ENCODE results near the gene FAT1.

Gene FAT1

DNA sequence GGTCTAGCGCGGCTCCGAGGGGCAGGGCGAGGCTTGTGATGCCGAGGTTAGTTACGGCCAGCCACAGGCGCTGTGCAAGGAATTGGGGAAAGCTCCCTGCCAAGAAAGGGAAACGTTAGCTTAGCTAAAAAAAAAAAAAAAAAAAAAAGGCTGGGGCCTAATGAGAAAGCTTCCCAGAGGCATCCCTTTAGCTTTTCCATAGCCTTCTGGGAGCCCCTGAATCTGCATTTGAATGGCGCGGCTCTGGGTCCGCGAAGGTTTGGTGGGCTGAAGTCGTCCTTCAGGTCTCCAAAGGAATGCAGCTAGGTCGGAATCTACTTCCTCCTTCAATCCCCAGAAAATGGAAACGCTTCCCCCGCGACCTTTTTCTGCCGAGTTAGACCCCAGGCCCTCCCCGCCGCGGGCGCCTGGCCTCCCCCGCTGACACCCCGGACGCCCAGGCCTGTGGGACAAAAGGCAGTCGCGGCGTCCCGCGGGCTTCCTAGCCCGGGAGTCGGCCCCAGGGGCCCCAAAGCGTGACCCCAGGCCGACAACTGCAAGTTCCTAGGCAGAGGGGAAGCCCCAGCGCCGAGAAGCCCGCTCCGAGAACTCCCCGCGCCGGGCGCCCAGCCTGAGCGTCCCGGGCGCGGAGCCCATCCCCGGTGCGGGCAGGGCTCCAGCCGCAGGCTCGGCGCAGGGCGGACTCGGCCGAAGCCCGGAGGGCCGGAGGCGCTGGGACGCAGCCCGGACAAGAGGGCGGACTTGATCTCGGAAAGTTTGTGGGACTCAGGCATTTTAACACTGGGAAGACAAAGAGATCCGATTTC lies 605 bp upstream of the FAT1 start:
- DNase-seq, result no peak

GRCh38 chr4:186722796-186723291 lies 812 bp downstream of the FAT1 start:
- DNase-seq, result no peak

DNA sequence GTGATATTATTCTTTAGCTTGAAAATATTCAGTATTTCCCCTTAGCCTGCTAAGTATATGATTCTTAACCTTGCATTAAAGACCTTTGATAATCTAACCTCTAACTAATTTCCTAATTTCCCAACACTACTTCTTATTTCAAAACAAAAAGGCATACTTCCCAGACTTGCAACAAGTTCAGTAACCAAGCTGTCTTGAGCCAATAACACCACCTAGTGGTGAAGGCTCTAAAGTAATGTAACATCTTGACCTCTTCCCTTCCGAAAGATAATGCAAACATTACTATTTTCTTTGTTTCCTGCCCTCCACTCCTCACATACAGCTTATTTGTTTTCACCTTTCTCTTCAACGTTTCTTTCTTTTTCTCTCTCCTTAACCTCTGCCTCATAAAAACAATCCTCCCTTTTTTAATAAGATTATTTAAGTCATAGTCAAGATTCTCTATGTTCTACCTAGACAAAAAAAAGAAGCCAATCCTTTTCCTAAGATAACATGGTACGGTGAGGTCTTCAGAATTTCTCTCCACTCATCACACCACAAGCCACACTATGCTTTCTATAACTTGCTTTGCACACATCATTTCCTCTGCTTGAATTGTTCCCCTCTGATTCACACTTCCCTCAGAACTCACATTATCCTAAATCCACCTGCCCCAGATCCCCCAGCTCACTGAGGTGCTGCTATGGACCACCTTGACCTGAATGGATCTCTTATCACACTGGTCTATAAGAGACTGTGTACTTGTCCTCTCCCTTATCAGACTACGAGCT lies 3.5 kb downstream of the FAT1 start:
- DNase-seq, result no peak

- no peak for DNase-seq
Observed at GRCh38 chr4:186717556-186717955, 6.1 kb downstream of the FAT1 start.

DNA sequence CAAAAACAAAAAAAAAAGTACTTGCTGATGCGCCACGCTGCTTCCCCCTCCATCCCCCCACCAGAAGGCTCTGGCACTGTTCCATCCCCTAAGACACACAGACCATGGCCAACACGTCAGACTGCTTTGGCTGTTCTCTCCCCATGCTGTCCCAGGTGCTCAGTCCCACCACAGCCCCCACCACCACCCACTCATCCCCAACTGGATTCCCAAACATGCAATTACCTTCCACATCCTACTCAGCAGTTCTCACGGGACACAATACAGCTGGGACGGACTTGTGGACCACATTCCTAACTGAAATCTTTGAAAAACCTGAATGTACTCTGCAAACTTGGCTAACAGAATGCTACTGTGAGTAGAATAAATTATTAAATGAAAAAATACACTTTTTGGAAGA lies 8.6 kb downstream of the FAT1 start:
- DNase-seq, result no peak

DNA sequence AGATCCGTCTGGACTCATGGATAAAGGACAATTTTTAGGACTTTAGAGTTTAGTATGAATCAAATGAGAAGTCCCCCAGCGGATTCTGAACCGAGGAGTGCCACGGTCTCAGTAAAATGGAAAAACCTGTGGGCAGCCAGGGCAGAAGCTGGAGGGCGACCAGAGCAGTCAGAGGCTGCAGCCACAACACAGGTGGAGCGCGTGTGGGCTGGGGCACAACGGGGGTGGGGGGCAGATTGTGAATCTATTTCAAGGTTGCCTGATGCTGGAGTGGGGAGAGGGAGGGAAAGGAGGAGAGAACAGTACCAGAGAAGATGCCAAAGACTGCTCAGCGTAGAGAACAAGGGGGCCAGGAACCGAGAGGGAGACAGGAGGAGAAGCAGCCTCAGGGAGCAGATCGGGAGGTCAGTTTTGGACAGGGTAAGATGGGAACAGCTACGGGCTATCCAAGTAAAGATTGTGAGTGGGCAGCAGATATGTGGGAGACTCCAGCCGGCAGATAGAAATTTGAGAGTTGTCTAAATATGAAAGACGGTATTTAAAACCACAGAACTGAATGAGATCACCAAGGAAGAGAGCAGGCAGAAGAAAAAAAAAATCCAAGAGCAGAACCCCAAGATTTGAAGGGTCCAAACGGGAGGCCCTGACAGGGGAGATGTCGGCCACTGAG lies 9.5 kb downstream of the FAT1 start:
- no peak for DNase-seq

DNA sequence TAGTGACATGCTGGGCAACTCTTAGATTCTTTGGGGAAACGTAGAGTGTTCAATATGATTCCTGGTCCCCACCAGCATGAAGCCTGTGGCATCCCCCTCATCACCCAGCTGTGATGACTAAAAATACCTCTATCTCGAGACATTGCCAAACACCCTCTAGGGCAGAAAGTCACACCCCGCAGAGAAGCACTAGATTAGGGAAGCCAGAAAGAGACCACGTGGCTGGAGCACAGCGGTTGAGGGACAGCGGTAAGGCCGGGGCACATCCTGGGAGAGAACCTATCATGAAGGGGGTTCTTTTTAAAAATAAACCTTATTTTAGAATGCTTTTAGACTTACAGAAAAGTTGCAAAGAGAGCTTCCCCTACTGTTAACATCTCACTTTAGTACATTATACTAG lies 11.0 kb downstream of the FAT1 start:
- DNase-seq, result no peak

DNA sequence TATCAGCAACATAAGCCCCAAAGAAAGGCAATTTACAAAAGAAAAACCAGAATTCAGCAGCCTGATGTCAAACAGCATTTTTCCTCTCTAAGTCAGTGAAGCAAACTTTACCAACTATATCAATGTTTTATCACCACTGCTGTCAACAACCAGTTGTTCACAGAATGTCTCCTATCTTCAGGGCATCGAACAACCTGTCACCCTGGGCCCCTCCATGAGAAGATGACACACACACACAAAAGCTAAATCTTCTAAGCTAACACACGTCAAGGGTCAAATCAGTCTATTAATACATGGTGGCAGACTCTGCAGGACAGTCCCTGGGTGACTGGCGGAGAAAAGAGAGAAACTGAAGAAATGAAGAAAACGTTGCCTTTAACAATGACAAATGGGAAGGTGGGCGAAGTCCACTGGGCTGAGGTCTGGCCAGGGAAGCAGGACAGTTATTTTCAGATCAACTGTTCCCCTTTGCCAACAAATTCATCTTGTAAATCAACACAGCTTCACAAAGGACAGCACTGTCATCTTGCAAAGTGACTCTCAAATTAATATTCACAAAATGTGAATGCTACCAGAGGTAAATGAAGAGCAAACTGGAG lies 13.0 kb downstream of the FAT1 start:
- DNase-seq, result no peak

DNA sequence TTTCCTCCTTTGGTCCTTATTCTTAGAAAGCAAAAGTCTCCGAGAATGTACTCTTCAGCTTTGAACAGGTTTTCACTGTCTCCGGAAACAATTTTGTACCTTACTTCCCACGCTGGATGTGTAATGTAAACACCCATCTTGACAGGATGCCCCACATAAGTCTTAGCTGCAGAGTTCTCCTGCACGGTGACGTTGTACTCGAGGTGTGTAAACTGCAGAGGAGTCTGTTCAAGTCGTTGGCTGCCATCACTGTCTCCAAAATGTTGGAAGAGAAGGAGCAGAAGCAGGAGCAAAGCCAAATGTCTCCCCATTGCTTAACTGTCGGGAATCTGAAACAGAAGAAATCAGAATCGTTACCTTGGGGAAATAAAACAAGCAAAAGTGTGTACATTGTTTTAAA lies 14.1 kb downstream of the FAT1 start:
- no peak for DNase-seq

GRCh38 chr4:186708554-186708953 lies 15.1 kb downstream of the FAT1 start:
- DNase-seq, result no peak

DNA sequence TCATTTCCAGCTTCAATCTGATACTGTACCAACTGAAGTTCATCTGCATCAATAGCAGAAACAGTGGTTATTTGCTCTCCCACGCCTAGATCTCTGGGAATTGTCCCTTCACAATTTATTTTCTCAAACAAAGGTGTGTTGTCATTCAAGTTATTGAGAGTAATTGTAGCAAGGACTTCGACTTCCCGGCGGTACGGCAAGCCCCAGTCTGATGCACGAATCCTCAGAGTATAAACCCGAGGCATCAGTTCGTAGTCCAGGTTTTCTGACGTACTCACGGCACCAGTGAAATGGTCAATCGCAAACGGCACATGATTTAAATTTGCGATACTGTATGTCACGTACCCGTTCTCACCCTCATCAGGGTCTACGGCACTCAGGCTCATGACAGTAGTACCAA lies 15.7 kb downstream of the FAT1 start:
- no peak for DNase-seq

- DNase-seq, result no peak
Observed at GRCh38 chr4:186707574-186707973, 16.1 kb downstream of the FAT1 start.

DNA sequence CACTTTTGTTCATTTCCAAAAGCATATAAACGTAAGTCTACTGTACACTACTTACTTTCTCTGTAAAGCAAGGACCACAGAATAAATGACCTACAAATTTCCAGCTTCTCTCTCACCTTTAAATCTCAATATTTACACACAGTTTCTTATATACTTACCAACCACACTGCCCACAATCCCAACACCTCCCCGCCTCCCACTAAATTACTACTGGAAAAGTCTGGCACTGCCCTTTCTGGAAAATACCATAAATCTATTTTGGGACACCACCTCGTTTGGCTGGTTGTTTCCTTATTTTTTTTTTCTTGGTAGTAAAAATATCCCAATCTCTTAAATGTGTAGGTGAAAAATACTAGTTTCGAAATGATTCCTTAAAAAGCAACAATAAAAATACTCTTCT lies 19.6 kb downstream of the FAT1 start:
- DNase-seq, result no peak

- no peak for DNase-seq
Observed at GRCh38 chr4:186703510-186703909, 20.1 kb downstream of the FAT1 start.

DNA sequence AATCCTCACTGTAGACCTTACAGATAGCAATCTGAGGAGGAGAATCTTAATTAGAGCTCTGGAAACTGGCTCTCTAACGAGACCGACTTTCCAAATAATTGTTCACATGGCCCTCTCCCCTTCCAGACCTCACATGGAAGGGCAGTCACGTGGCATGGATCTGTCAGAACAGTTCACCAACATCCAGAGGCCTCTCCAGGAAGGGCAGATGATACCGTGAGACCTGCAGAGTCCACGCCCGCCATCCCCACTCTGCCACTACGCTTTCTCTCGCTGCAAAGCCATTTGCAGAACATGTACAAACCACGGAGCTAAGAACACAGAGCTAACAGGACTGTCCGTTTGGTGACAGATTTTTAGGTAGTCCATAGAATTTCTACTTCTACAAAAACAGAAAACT lies 20.7 kb downstream of the FAT1 start:
- DNase-seq, result no peak

GRCh38 chr4:186702297-186702696 lies 21.4 kb downstream of the FAT1 start:
- no peak for DNase-seq

DNA sequence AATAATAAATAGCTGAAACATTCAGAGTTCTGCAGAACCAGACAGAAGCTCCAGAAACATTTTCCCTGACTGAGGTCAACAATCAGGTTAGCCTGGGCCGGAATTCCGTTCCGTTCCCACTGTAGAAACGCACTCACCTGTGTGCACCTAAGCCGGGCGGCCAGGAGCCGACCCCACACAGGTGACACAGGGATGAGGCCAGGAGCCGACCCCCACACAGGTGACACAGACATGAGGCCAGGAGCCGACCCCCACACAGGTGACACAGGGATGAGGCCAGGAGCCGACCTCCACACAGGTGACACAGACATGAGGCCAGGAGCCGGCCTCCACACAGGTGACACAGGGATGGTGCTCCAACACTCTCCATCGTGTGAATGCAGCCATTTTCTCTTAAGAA lies 21.9 kb downstream of the FAT1 start:
- DNase-seq, result no peak

- DNase-seq, result no peak
Observed at GRCh38 chr4:186701273-186701672, 22.4 kb downstream of the FAT1 start.

GRCh38 chr4:186700746-186701145 lies 22.9 kb downstream of the FAT1 start:
- no peak for DNase-seq

DNA sequence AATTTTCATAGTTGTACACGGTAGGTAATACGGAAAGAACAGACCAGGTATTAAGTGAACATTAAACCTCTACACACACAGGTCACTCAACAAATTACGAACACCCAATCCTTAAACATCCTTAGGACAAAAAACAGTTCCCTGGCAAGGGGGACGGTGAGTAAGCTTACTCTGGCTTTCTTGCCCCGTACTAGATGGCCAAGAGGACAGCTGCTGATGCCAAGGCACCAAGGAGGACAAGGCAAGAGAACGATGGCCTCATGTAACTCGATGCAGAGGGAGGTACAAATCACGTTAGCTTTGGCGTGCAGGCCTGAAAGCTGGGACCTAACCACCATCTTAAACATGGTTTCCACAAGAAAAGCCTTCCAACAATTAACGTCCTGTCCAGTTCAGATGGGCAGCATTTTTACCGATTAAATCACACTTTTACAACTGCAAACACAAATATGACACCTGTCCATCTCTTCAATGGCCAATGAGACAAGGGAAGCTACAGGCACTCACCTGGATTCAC lies 23.7 kb downstream of the FAT1 start:
- DNase-seq, result no peak

GRCh38 chr4:186699298-186699697 lies 24.4 kb downstream of the FAT1 start:
- DNase-seq, result no peak

GRCh38 chr4:186698525-186698924 lies 25.1 kb downstream of the FAT1 start:
- DNase-seq, result no peak

DNA sequence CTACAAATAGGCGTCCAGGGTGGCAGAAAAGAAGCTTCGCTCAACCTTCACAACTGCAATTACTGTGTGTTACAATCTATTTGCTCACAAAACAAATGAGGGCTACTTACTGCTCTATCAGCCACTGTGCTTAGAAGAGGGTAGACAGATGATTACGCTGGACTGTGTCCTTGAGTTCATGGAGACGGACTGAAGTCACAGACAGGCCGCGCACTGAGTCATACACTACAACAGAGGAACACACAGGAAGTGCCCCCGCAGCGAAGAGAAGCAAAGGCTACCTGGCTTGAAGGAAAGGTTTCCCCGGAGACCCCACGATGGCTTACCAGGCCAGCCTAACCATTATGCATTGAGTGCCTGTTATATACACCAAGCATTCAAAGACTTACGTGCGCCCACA lies 25.6 kb downstream of the FAT1 start:
- DNase-seq, result no peak
